ENCODE results near the gene CCT6A.
"Not testable (repeated sequence)": the region's sequence is repeated elsewhere in the genome, so short reads cannot be mapped to it uniquely, and the experiment has no call there.

Gene CCT6A

DNA sequence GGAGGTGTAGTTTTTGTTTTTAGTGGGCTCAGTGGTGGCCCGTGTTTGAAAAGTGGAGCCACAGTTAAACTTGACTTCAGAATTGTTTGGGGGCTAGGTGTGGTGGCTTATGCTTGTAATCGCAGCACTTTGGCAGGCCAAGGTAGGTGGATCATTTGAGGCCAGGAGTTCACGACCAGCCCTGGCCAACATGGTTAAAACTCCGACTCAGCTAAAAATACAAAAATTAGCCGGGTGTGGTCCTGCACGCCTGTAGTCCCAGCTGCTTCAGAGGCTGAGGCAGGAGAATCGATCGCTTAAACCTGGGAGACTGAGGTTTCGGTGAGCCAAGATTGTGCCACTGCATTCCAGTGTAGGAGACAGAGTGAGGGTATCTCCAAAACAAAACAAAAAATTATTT is 1.8 kb downstream of the CCT6A start:
- no peak for DNase-seq

GRCh38 chr7:56053993-56054392 is 2.4 kb downstream of the CCT6A start:
- DNase-seq, result no peak

GRCh38 chr7:56062382-56062781 is 10.8 kb downstream of the CCT6A start:
- no peak for DNase-seq

- DNase-seq, result no peak
These were observed 11.9 kb downstream of the CCT6A start for GRCh38 chr7:56063500-56063881.

- peak; percentile 85 for DNase-seq
These were observed 12.5 kb downstream of the CCT6A start, which contains the start of gene SUMF2 for GRCh38 chr7:56063882-56064625. Gene SUMF2, plus strand, starts transcription at chr7:56064286. Its CDS starts 26 bp downstream, at chr7:56064312.

DNA sequence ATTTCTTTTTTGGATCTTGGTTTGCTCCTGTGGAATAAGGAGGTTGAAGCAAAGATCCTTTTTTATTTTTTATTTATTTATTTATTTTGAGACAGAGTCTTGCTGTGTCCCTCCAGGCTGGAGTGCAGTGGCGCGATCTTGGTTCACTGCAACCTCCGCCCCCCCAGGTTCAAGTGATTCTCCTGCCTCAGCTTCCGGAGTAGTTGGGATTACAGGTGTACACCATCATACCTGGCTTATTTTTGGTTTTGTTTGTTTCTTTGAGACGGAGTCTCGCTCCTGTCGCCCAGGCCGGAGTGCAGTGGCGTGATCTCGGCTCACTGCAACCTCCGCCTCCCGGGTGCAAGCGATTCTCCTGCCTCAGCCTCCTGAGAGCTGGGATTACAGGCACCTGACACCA is 14.8 kb downstream of the CCT6A start:
- not testable (repeated sequence) for DNase-seq

DNA sequence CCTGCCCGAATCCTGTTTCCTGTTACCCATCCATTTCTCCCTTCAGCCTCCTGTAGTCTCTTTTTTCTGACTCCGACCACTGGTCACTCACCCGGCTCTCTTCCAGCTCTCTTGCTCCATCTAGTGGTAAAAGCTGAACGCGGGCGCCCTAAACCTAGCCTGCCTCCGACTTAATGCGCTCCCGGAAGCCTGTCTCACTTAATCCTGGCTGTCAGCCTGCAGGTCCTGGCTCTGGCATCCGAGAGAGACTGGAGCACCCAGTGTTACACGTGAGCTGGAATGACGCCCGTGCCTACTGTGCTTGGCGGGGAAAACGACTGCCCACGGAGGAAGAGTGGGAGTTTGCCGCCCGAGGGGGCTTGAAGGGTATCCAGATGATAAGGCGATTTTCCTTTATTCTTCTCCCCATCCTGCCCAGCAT is 22.8 kb downstream of the CCT6A start:
- DNase-seq, result peak; percentile 28

DNA sequence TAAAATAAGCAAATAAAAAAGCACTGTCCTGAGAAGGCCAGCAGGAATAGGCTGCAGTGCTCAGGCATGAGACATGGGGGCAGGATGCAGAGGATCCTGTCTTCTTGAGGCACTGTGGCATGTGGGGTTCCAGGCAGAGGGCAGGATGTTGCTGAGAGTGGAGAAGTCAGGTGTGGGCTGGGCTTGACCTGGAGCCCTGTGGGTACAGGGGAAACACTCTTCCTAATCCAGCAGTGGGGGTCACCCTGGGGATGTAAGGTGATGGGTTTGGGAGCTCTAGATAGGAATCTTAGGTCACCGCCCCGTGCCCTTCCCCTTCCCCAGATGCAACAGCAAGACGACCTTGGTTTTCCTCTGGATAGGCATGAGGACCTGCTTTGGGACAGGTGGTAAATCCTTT is 26.1 kb downstream of the CCT6A start:
- DNase-seq, result no peak

DNA sequence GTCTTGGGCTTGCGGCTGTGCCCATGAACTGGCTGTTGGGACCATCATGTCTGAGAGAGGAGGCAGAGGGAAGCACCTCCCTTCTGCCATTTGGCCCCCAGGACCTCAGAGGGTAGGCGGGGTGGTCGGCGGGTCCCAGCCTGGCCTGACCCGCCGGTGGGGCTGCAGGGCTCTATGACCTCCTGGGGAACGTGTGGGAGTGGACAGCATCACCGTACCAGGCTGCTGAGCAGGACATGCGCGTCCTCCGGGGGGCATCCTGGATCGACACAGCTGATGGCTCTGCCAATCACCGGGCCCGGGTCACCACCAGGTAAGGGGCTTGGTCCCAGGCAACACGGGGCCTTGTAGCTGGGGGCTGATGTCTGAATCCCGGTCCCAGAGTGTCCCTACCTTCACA is 26.6 kb downstream of the CCT6A start:
- no peak for DNase-seq

DNA sequence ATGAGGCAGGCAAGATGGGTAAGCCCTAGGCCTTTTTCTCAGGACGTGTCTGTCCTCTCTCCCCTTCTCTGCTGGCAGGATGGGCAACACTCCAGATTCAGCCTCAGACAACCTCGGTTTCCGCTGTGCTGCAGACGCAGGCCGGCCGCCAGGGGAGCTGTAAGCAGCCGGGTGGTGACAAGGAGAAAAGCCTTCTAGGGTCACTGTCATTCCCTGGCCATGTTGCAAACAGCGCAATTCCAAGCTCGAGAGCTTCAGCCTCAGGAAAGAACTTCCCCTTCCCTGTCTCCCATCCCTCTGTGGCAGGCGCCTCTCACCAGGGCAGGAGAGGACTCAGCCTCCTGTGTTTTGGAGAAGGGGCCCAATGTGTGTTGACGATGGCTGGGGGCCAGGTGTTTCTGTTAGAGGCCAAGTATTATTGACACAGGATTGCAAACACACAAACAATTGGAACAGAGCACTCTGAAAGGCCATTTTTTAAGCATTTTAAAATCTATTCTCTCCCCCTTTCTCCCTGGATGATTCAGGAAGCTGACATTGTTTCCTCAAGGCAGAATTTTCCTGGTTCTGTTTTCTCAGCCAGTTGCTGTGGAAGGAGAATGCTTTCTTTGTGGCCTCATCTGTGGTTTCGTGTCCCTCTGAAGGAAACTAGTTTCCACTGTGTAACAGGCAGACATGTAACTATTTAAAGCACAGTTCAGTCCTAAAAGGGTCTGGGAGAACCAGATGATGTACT is 28.1 kb downstream of the CCT6A start:
- DNase-seq, result peak; percentile 85

- not testable (repeated sequence) for DNase-seq
These were observed 29.3 kb downstream of the CCT6A start for GRCh38 chr7:56080726-56081435.

GRCh38 chr7:56081626-56082340 is 30.2 kb downstream of the CCT6A start:
- DNase-seq, result no peak

DNA sequence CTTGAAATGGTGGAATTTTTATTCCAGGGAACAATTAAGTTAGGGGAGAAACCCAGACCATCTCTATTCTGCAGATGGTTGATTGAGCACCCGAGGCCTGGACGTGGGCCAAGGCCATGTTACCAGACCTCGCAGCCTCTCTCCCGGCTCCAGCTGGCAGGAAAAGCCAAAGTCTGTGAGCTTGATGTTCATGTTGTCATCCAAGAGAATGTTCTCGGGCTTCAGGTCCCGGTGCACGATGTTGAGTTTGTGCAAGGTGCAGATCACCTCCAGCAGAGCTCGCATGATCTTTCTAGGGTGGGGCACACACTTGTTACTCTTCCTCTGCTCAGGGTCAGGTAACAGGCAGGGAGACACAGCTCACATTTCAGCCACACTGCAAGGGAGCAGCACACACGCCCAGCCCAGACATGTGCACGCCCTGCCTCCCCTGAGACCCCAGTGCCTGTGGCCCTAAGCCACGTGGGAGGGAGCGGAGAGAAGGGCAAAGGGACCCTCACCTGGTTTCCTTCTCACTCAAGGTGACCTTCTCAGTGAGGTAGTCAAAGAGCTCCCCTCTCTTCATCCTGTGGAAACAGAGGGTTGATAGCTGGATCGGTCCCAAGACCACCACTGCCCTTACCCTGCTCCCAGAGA is 31.7 kb downstream of the CCT6A start:
- no peak for DNase-seq

GRCh38 chr7:56086761-56087160 is 35.2 kb downstream of the CCT6A start:
- no peak for DNase-seq

GRCh38 chr7:56087445-56087844 is 35.9 kb downstream of the CCT6A start:
- DNase-seq, result no peak

DNA sequence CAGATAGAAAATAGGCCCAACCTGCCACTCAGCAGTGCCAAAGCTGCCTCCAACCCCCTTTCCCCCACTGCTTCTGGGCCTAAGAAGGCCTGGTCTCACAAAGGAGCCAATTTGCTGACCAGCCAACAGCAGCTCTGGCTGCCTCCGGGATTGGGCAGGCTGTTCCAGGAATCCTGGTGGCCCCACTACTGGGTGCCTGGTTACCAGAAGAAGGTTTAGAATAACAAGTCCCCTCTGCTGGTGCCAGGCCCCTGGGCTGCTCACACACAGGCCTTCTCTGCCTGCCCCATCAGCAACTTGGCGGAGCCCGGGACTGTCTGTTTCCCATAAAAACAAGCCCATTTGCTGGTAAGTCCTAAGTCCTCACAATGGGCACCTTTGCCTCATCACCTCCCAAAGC is 40.0 kb downstream of the CCT6A start:
- no peak for DNase-seq

GRCh38 chr7:56092388-56092787 is 40.8 kb downstream of the CCT6A start:
- DNase-seq, result not testable (repeated sequence)

GRCh38 chr7:56092789-56093531 is 41.4 kb downstream of the CCT6A start, which contains the start of gene PHKG1:
Gene PHKG1, minus strand, starts transcription at chr7:56092952. Its CDS starts 4,011 bp downstream, at chr7:56088941.
- DNase-seq, result peak; percentile 17

GRCh38 chr7:56097700-56098099 is 46.1 kb downstream of the CCT6A start:
- no peak for DNase-seq

DNA sequence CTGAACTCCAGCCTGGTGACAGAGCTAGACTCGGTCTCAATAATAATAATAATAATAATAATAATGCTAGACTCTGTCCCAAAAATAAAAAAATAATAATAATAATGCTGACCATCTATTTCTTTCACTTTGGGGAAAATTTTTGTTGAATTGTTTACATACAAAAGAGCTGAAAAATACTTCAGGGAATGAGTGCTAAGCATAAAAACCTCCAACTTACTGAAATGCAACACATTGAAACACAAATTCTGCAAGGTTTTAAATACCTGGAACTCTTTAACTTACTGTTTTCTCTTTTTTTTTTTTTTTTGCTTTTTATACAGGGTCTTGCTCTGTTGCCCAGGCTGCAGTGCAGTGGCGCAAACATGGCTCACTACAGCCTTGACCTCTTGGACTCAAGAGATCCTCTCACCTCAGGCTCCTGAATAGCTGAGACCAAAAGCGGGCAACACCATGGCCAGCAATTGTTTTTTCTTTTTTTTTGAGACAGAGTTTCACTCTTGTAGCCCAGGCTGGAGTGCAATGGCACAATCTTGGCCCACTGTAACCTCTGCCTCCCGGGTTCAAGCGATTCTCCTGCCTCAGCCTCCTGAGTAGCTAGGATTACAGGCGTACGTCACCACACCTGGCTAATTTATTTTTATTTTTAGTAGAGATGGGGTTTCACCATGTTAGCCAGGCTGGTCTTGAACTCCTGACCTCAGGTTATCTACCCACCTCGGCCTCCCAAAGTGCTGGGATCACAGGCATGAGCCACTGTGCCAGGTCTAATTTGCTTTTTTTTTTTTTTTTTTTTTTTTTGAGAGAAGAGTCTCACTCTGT is 46.8 kb downstream of the CCT6A start:
- not testable (repeated sequence) for DNase-seq

DNA sequence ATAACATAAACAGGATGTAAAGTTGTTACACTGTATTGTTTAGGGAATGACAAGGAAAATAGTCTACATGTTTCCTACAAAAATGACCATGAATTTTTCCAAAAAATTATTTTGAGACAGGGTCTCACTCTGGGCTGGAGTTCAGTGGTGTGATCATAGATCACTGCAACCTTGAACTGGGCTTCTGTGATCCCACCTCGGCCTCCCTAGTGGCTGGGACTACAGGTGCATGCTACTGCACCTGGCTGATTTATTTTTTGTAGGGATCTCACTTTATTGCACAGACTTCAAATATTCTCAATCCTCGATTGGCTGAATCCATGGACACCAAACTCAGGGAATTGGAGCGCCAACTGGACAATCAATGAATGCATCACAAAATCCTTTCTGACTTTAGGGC is 48.1 kb downstream of the CCT6A start:
- DNase-seq, result no peak

All from NCI-H774 (cell line).